ENCODE results near the gene ITM2C. TPM values are rescaled to one million over a fixed set of nuclear protein-coding genes. Genes with fewer than 3 reads are reported as not detected.

ITM2C gene
- total and polyA plus RNA-seq, 2 of the 8 experiments (the other 6 are each of a cell fraction or from before 2014, with no cell fraction given) = 362 to 742 TPM

DNA sequence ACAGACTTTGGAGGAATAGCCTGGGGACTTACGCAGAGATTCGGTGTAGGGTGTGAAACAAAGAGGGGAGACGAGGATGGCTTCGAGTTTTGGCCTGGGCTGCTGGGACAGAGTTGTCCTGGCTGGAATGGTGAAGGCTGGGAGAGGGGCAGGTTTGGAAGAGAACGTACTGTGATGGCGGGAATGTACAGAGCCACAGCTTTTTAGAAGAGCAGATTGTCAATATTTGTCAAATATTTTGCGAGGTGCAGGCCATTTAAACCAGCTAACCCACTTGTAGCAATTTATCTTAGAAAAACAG lies 14.4 kb upstream of the ITM2C start (continued):
- TF ChIP-seq, protein P1, sequence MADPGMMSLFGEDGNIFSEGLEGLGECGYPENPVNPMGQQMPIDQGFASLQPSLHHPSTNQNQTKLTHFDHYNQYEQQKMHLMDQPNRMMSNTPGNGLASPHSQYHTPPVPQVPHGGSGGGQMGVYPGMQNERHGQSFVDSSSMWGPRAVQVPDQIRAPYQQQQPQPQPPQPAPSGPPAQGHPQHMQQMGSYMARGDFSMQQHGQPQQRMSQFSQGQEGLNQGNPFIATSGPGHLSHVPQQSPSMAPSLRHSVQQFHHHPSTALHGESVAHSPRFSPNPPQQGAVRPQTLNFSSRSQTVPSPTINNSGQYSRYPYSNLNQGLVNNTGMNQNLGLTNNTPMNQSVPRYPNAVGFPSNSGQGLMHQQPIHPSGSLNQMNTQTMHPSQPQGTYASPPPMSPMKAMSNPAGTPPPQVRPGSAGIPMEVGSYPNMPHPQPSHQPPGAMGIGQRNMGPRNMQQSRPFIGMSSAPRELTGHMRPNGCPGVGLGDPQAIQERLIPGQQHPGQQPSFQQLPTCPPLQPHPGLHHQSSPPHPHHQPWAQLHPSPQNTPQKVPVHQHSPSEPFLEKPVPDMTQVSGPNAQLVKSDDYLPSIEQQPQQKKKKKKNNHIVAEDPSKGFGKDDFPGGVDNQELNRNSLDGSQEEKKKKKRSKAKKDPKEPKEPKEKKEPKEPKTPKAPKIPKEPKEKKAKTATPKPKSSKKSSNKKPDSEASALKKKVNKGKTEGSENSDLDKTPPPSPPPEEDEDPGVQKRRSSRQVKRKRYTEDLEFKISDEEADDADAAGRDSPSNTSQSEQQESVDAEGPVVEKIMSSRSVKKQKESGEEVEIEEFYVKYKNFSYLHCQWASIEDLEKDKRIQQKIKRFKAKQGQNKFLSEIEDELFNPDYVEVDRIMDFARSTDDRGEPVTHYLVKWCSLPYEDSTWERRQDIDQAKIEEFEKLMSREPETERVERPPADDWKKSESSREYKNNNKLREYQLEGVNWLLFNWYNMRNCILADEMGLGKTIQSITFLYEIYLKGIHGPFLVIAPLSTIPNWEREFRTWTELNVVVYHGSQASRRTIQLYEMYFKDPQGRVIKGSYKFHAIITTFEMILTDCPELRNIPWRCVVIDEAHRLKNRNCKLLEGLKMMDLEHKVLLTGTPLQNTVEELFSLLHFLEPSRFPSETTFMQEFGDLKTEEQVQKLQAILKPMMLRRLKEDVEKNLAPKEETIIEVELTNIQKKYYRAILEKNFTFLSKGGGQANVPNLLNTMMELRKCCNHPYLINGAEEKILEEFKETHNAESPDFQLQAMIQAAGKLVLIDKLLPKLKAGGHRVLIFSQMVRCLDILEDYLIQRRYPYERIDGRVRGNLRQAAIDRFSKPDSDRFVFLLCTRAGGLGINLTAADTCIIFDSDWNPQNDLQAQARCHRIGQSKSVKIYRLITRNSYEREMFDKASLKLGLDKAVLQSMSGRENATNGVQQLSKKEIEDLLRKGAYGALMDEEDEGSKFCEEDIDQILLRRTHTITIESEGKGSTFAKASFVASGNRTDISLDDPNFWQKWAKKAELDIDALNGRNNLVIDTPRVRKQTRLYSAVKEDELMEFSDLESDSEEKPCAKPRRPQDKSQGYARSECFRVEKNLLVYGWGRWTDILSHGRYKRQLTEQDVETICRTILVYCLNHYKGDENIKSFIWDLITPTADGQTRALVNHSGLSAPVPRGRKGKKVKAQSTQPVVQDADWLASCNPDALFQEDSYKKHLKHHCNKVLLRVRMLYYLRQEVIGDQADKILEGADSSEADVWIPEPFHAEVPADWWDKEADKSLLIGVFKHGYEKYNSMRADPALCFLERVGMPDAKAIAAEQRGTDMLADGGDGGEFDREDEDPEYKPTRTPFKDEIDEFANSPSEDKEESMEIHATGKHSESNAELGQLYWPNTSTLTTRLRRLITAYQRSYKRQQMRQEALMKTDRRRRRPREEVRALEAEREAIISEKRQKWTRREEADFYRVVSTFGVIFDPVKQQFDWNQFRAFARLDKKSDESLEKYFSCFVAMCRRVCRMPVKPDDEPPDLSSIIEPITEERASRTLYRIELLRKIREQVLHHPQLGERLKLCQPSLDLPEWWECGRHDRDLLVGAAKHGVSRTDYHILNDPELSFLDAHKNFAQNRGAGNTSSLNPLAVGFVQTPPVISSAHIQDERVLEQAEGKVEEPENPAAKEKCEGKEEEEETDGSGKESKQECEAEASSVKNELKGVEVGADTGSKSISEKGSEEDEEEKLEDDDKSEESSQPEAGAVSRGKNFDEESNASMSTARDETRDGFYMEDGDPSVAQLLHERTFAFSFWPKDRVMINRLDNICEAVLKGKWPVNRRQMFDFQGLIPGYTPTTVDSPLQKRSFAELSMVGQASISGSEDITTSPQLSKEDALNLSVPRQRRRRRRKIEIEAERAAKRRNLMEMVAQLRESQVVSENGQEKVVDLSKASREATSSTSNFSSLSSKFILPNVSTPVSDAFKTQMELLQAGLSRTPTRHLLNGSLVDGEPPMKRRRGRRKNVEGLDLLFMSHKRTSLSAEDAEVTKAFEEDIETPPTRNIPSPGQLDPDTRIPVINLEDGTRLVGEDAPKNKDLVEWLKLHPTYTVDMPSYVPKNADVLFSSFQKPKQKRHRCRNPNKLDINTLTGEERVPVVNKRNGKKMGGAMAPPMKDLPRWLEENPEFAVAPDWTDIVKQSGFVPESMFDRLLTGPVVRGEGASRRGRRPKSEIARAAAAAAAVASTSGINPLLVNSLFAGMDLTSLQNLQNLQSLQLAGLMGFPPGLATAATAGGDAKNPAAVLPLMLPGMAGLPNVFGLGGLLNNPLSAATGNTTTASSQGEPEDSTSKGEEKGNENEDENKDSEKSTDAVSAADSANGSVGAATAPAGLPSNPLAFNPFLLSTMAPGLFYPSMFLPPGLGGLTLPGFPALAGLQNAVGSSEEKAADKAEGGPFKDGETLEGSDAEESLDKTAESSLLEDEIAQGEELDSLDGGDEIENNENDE (IDR thresholded peaks at IDR 0.05; ENCODE audit: insufficient replicate concordance, low read length) = no peak
